Muscle of leg (tissue), 11 donors: Measurements from ENCODE around the gene WBP1L. TPM values are rescaled to one million over a fixed set of nuclear protein-coding genes. Genes with fewer than 3 reads are reported as not detected.

Source experiments
- DNase-seq: peaks from one replicate; pipeline ENCODE4 v3.0.0; 2013
- H3K27ac ChIP-seq: one replicate; pipeline ENCODE4 v1.5.1; 2013; ENCODE audit warnings: mild to moderate bottlenecking, low read length, control low read depth
- H3K27me3 ChIP-seq: one replicate; pipeline ENCODE4 v1.6.1; 2013; ENCODE audit warnings: low read length; ENCODE audit not compliant: control insufficient read depth, insufficient read depth
- H3K36me3 ChIP-seq: one replicate; pipeline ENCODE4 v1.6.1; 2013; ENCODE audit warnings: low read length; ENCODE audit not compliant: control insufficient read depth, insufficient read depth
- H3K4me1 ChIP-seq: one replicate; pipeline ENCODE4 v1.6.1; 2013; ENCODE audit warnings: low read length; ENCODE audit not compliant: control insufficient read depth, insufficient read depth
- H3K4me3 ChIP-seq: one replicate; pipeline ENCODE4 v1.5.1; 2013; ENCODE audit warnings: low read length, control low read depth
- H3K9me3 ChIP-seq: replicated peaks from 2 replicates; pipeline ENCODE4 v1.6.1; 2013; ENCODE audit warnings: low read depth, low read length; ENCODE audit not compliant: control insufficient read depth
- WGBS: methylation state at CpG from one replicate; pipeline ENCODE4 v1.1.5; 2013; ENCODE audit warnings: missing lambda C conversion rate; ENCODE audit not compliant: insufficient coverage; 5-methylcytosine and 5-hydroxymethylcytosine counted together
- polyA plus RNA-seq, 8 donors: library from polyadenylated mRNA; unstranded; fragments of 120-200 nt; gene quantifications; one replicate each; pipeline versions ENCODE4 v1.2.1 to v1.2.3, GENCODE V29; 2013; ENCODE audit warnings: inconsistent platforms in 1 of 8, low replicate concordance in 1 of 8; ENCODE audit not compliant: insufficient read length in 8 of 8, insufficient read depth in 1 of 8
- total RNA-seq: library from RNA; stranded (reverse); fragments of 120-200 nt; gene quantifications from one replicate; pipeline ENCODE4 v1.2.4, GENCODE V29; 2013

WBP1L gene
- total and polyA plus RNA-seq, 9 donors, result 30.7 to 57.3 (median 48.2) TPM

- 100% methylated on average over 3 of the region's 9 CpGs for WGBS
- Histone ChIP-seq H3K27me3 (no peaks in the 10 kb centered on the region), H3K4me3 (no peak overlapping the region), H3K27ac (no peak overlapping the region), H3K9me3 (no peaks in the 10 kb centered on the region), H3K36me3 (peaks cover 6% of the 10 kb centered on the region), H3K4me1 (peaks cover 18% of the 10 kb centered on the region)
- DNase-seq, result no peak
Measured at GRCh38 chr10:102767428-102768160, 23.8 kb downstream of the WBP1L start.

GRCh38 chr10:102769375-102770107 lies 25.8 kb downstream of the WBP1L start:
- no peak overlapping the region for H3K27ac ChIP-seq
- peaks cover 5% of the 10 kb centered on the region for H3K36me3 ChIP-seq
- peaks cover 18% of the 10 kb centered on the region for H3K4me1 ChIP-seq
- H3K4me3 ChIP-seq, result no peak overlapping the region
- no CpG with 5 or more reads among the region's 7 CpGs for WGBS
- H3K9me3 ChIP-seq, result no peaks in the 10 kb centered on the region
- DNase-seq, result peak; percentile 39
- H3K27me3 ChIP-seq, result no peaks in the 10 kb centered on the region

- Histone ChIP-seq H3K27ac (no peak overlapping the region), H3K4me3 (no peak overlapping the region), H3K27me3 (no peaks in the 10 kb centered on the region), H3K4me1 (peaks cover 23% of the 10 kb centered on the region), H3K36me3 (peaks cover 3% of the 10 kb centered on the region), H3K9me3 (no peaks in the 10 kb centered on the region)
- DNase-seq, result no peak
- no CpG with 5 or more reads among the region's 3 CpGs for WGBS
Measured at GRCh38 chr10:102770108-102770482, 26.3 kb downstream of the WBP1L start.

- H3K4me3 ChIP-seq, result no peak overlapping the region
- no peaks in the 10 kb centered on the region for H3K9me3 ChIP-seq
- H3K36me3 ChIP-seq, result no peaks in the 10 kb centered on the region
- H3K27me3 ChIP-seq, result no peaks in the 10 kb centered on the region
- H3K4me1 ChIP-seq, result peaks cover 30% of the 10 kb centered on the region
- no peak for DNase-seq
- 80% methylated on average over 1 of the region's 1 CpG for WGBS
- H3K27ac ChIP-seq, result no peak overlapping the region
Measured at GRCh38 chr10:102770792-102771191, 27.0 kb downstream of the WBP1L start.

GRCh38 chr10:102773320-102773719 lies 29.6 kb downstream of the WBP1L start:
- Histone ChIP-seq H3K4me3 (no peak overlapping the region), H3K27me3 (no peaks in the 10 kb centered on the region), H3K9me3 (no peaks in the 10 kb centered on the region), H3K27ac (no peak overlapping the region), H3K4me1 (peaks cover 46% of the 10 kb centered on the region), H3K36me3 (no peaks in the 10 kb centered on the region)
- 43% methylated on average over 1 of the region's 1 CpG for WGBS
- no peak for DNase-seq

GRCh38 chr10:102773986-102774385 lies 30.2 kb downstream of the WBP1L start:
- 53% methylated on average over 5 of the region's 5 CpGs for WGBS
- Histone ChIP-seq H3K27me3 (no peaks in the 10 kb centered on the region), H3K4me1 (peaks cover 49% of the 10 kb centered on the region), H3K9me3 (no peaks in the 10 kb centered on the region), H3K27ac (peak overlapping the region; percentile 91), H3K36me3 (no peaks in the 10 kb centered on the region), H3K4me3 (no peak overlapping the region)
- peak; percentile 88 for DNase-seq

GRCh38 chr10:102775201-102775934 lies 31.6 kb downstream of the WBP1L start:
- Histone ChIP-seq H3K9me3 (no peaks in the 10 kb centered on the region), H3K4me1 (peaks cover 59% of the 10 kb centered on the region), H3K27ac (peak overlapping the region; percentile 91), H3K4me3 (peak overlapping the region; percentile 38), H3K27me3 (no peaks in the 10 kb centered on the region), H3K36me3 (peaks cover 4% of the 10 kb centered on the region)
- DNase-seq, result peak; percentile 81
- 23% methylated on average over 13 of the region's 16 CpGs for WGBS

GRCh38 chr10:102775935-102776669 lies 32.4 kb downstream of the WBP1L start:
- WGBS, result 0% methylated on average over 5 of the region's 17 CpGs
- peak overlapping the region; percentile 91 for H3K27ac ChIP-seq
- no peaks in the 10 kb centered on the region for H3K27me3 ChIP-seq
- peaks cover 67% of the 10 kb centered on the region for H3K4me1 ChIP-seq
- no peaks in the 10 kb centered on the region for H3K9me3 ChIP-seq
- H3K4me3 ChIP-seq, result peak overlapping the region; percentile 38
- H3K36me3 ChIP-seq, result peaks cover 8% of the 10 kb centered on the region
- DNase-seq, result peak; percentile 98

- peak; percentile 98 for DNase-seq
- WGBS, result 2% methylated on average over 6 of the region's 9 CpGs
- Histone ChIP-seq H3K27me3 (no peaks in the 10 kb centered on the region), H3K4me3 (peak overlapping the region; percentile 38), H3K4me1 (peaks cover 75% of the 10 kb centered on the region), H3K36me3 (peaks cover 11% of the 10 kb centered on the region), H3K27ac (peak overlapping the region; percentile 91), H3K9me3 (no peaks in the 10 kb centered on the region)
Measured at GRCh38 chr10:102776779-102777456, 33.2 kb downstream of the WBP1L start.
